Mucosa of rectum (tissue), 2 donors: ENCODE data around the gene BEX3.
"Not testable (repeated sequence)": the region's sequence is repeated elsewhere in the genome, so short reads cannot be mapped to it uniquely, and the experiment has no call there.

Source experiments
- H3K27ac ChIP-seq, 2 donors: one replicate each; pipeline ENCODE4 v1.7.0; 2013; ENCODE audit warnings: inconsistent platforms in 2 of 2, low read depth in 2 of 2, low read length in 2 of 2
- H3K27me3 ChIP-seq, 2 donors: one replicate each; pipeline ENCODE4 v1.7.0; 2013; ENCODE audit warnings: low read length in 2 of 2; ENCODE audit not compliant: control insufficient read depth in 2 of 2, insufficient read depth in 2 of 2
- H3K36me3 ChIP-seq, 2 donors: one replicate each; pipeline ENCODE4 v1.7.0; 2013; ENCODE audit warnings: low read length in 2 of 2; ENCODE audit not compliant: control insufficient read depth in 2 of 2, insufficient read depth in 2 of 2
- H3K4me1 ChIP-seq, 2 donors: one replicate each; pipeline ENCODE4 v1.7.0; 2013; ENCODE audit warnings: low read length in 2 of 2, mild to moderate bottlenecking in 1 of 2; ENCODE audit not compliant: control insufficient read depth in 2 of 2, insufficient read depth in 2 of 2
- H3K4me3 ChIP-seq, 2 donors: one replicate each; pipeline ENCODE4 v1.7.0; 2013; ENCODE audit warnings: low read length in 2 of 2
- H3K9ac ChIP-seq, 2 donors: one replicate each; pipeline ENCODE4 v1.7.0; 2013; ENCODE audit warnings: low read length in 2 of 2, low read depth in 1 of 2, mild to moderate bottlenecking in 1 of 2
- H3K9me3 ChIP-seq, 2 donors: one replicate each; pipeline ENCODE4 v1.7.0; 2013; ENCODE audit warnings: low read length in 2 of 2; ENCODE audit not compliant: control insufficient read depth in 2 of 2
- donor health status: healthy.
- donor health status: Normal muscosa, but diverticular disease.

BEX3 gene

GRCh38 chrX:103399744-103400143, 23.4 kb downstream of the BEX3 start:
- no peaks in the 10 kb centered on the region for H3K9me3 ChIP-seq
- peaks cover 0 to 3% of the 10 kb centered on the region in 2 donors for H3K27me3 ChIP-seq
- no peak overlapping the region for H3K27ac ChIP-seq
- no peaks in the 10 kb centered on the region for H3K36me3 ChIP-seq
- no peaks in the 10 kb centered on the region for H3K4me1 ChIP-seq
- H3K9ac ChIP-seq = no peak overlapping the region
- no peak overlapping the region for H3K4me3 ChIP-seq

GRCh38 chrX:103400931-103401330, 24.6 kb downstream of the BEX3 start:
- H3K4me3 ChIP-seq = no peak overlapping the region
- H3K27ac ChIP-seq = no peak overlapping the region
- no peaks in the 10 kb centered on the region for H3K4me1 ChIP-seq
- no peaks in the 10 kb centered on the region for H3K36me3 ChIP-seq
- H3K27me3 ChIP-seq = peaks cover 0 to 3% of the 10 kb centered on the region in 2 donors
- no peak overlapping the region for H3K9ac ChIP-seq
- no peaks in the 10 kb centered on the region for H3K9me3 ChIP-seq

- Histone ChIP-seq H3K4me1 (no peaks in the 10 kb centered on the region), H3K9me3 (no peaks in the 10 kb centered on the region), H3K4me3 (peak overlapping the region; percentile 47 to 63), H3K9ac (no peak overlapping the region), H3K27ac (no peak overlapping the region), H3K27me3 (peaks cover 0 to 4% of the 10 kb centered on the region in 2 donors), H3K36me3 (no peaks in the 10 kb centered on the region)
These were observed 28.1 kb downstream of the BEX3 start for GRCh38 chrX:103404231-103405008.

GRCh38 chrX:103405009-103405333, 28.6 kb downstream of the BEX3 start:
- Histone ChIP-seq H3K4me3 (peak overlapping the region; percentile 47 to 63), H3K27me3 (peaks cover 2 to 4% of the 10 kb centered on the region in 2 donors), H3K9ac (no peak overlapping the region), H3K36me3 (no peaks in the 10 kb centered on the region), H3K27ac (no peak overlapping the region), H3K4me1 (no peaks in the 10 kb centered on the region), H3K9me3 (no peaks in the 10 kb centered on the region)

- Histone ChIP-seq H3K27me3 (peaks cover 2 to 4% of the 10 kb centered on the region in 2 donors), H3K9me3 (no peaks in the 10 kb centered on the region), H3K9ac (no peak overlapping the region), H3K27ac (no peak overlapping the region), H3K36me3 (no peaks in the 10 kb centered on the region), H3K4me3 (no peak overlapping the region), H3K4me1 (no peaks in the 10 kb centered on the region)
These were observed 29.9 kb downstream of the BEX3 start for GRCh38 chrX:103406256-103406655.

GRCh38 chrX:103407776-103408175, 31.4 kb downstream of the BEX3 start:
- Histone ChIP-seq H3K27me3 (peaks cover 2 to 4% of the 10 kb centered on the region in 2 donors), H3K9ac (no peak overlapping the region), H3K27ac (no peak overlapping the region), H3K4me1 (no peaks in the 10 kb centered on the region), H3K4me3 (no peak overlapping the region), H3K36me3 (no peaks in the 10 kb centered on the region), H3K9me3 (no peaks in the 10 kb centered on the region)

GRCh38 chrX:103411721-103412120, 35.4 kb downstream of the BEX3 start:
- H3K27me3 ChIP-seq, H3K27ac ChIP-seq, H3K4me1 ChIP-seq, H3K9me3 ChIP-seq, H3K36me3 ChIP-seq, H3K9ac ChIP-seq, H3K4me3 ChIP-seq: not testable (repeated sequence)

- no peaks in the 10 kb centered on the region for H3K36me3 ChIP-seq
- H3K27me3 ChIP-seq = peaks cover 0 to 7% of the 10 kb centered on the region in 2 donors
- H3K4me3 ChIP-seq = no peak overlapping the region
- no peak overlapping the region for H3K27ac ChIP-seq
- H3K9ac ChIP-seq = no peak overlapping the region
- no peaks in the 10 kb centered on the region for H3K4me1 ChIP-seq
- no peaks in the 10 kb centered on the region for H3K9me3 ChIP-seq
These were observed 37.5 kb downstream of the BEX3 start for GRCh38 chrX:103413705-103414387.

GRCh38 chrX:103414561-103414960, 38.2 kb downstream of the BEX3 start:
- no peaks in the 10 kb centered on the region for H3K4me1 ChIP-seq
- peaks cover 0 to 7% of the 10 kb centered on the region in 2 donors for H3K27me3 ChIP-seq
- no peak overlapping the region for H3K27ac ChIP-seq
- H3K36me3 ChIP-seq = no peaks in the 10 kb centered on the region
- H3K9me3 ChIP-seq = no peaks in the 10 kb centered on the region
- no peak overlapping the region for H3K9ac ChIP-seq
- no peak overlapping the region for H3K4me3 ChIP-seq

- Histone ChIP-seq H3K4me3 (no peak overlapping the region), H3K27ac (no peak overlapping the region), H3K36me3 (no peaks in the 10 kb centered on the region), H3K27me3 (peaks cover 0 to 5% of the 10 kb centered on the region in 2 donors), H3K9ac (no peak overlapping the region), H3K4me1 (no peaks in the 10 kb centered on the region), H3K9me3 (no peaks in the 10 kb centered on the region)
These were observed 38.7 kb downstream of the BEX3 start for GRCh38 chrX:103415068-103415467.
